Eye (tissue), 1 donor: ENCODE results near the gene DNAJB13.
"Not testable (repeated sequence)": the region's sequence is repeated elsewhere in the genome, so short reads cannot be mapped to it uniquely, and the experiment has no call there.

Experiments used
- DNase-seq: peaks from one replicate; pipeline ENCODE4 v3.0.0-alpha.2; 2015

The DNAJB13 gene

GRCh38 chr11:73978576-73979086 is 27.8 kb downstream of the DNAJB13 start:
- DNase-seq, result no peak

DNA sequence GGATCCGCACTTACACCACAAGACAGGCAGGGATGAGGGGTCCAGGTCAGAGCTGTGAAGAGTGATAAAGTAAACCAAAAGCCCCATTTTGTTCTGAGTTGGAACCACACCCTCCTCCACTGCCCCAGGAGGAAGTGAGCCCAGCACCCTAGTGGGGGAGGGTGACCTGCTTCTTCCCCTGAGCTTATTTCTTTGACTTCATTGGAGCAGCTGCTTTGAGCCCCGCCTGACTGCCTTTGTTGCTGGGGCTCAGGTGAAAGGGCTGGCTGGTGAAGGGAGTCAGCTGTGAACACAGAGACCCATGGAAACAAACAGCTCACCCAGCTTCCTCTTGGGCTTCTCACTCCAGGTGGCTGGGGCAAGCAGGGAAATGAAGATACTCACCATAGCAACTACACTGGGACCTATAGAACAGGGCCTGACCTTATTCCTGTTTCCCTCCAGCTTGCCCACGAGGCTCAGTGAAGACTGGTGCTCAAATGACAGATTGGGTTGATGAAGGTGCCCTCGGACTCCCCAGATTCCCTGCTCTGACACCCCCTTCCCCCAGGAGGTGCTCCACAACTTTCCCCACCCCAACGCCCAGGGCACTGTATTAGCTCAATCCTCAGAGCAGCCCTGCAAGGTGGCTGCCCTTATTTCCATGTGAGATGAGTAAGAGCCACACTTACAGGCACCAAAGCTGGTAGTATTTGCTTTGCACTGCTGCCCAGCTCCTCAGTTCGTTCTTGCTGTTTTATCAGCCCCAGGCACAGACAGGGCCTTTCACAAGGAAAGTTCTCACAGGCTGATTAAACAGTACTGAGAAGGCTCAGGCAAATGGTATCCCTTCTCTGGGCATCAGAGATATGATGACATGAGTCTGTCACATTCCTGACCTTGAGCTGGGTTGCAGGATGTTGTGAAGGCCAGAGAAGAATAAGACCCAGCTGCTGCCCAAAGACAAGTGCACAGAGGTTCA is 29.5 kb downstream of the DNAJB13 start:
- no peak for DNase-seq

- DNase-seq, result no peak
These were observed 30.4 kb downstream of the DNAJB13 start for GRCh38 chr11:73981051-73981805.

- peak; percentile 91 for DNase-seq
These were observed 31.8 kb downstream of the DNAJB13 start, which contains the start of gene UCP2 for GRCh38 chr11:73982595-73982989. Gene UCP2 (minus strand): TSS chr11:73982843. CDS start chr11:73978378, 4,465 bp downstream.

DNA sequence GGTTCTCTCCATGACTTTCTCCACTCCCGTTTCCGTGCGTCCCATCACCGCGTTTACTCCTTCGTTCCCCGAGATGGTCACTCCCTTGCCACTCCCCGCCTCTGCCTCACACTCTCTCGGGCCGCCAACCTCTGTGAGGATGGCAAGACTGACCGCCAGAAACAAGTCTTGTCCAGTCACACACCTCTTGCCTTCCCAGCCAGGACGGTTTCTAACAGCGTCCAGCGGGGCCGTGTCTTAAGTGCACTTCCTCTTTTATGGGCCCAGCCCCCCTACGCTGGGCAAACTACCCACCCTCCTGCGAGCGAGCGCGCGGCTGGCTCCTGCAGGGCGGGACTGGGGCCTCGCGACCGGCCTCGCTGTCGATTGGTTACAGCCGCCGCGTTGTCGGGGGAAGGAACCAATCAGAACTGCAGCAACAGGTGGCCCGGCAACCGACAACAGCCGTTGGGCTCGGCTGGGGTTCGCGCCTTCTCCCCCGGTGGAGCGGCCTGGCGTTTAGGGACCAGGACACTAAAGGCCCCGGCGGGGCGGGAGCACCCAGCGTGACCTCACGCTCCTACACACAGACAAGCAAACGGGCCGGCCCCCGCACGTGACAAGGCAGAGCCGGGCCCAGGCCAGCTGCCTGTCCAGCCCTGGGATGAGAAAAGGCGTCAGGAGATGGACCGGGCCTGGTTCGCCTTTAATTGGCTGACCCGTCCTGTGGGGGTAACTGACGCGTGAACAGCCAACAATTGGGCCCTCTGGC is 32.3 kb downstream of the DNAJB13 start:
- peak; percentile 96 for DNase-seq

DNA sequence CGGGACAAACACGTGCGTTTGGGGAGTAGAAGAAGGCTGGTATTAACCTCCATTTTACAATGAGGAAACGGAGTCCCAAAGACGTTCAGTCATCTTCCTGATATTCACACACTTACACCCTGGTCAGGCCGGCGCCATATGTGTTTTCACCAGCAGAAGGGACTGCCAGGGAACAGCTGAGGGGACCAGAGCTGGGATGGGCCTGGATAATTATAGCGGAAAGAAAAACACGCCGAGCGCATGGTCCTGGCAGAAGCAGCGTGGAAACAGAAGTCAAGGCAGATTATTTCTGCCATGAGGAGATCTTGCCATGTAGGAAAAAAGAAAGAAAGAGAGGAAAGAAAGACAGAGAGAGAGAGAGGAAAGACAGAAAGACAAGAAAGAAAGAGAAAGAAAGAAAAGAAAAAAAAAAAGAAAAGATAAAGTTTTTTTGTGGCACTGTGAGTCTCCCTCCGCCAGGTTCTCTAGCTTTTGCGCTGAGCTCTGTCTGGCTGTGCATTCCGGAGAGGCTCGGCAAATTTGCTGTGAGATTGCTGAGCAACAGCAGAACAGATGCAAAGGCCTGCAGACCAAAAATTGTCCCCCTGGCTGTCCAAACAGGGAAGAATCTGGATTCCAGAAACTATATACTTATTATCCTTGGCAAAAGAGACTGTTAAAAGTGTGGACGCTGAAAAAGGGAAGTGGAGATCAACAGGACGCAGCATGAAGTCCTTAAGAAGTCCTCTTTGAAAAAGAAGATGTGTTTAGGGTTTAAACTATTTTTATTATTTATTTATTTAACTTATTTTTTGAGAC is 33.1 kb downstream of the DNAJB13 start:
- peak; percentile 41 for DNase-seq

DNA sequence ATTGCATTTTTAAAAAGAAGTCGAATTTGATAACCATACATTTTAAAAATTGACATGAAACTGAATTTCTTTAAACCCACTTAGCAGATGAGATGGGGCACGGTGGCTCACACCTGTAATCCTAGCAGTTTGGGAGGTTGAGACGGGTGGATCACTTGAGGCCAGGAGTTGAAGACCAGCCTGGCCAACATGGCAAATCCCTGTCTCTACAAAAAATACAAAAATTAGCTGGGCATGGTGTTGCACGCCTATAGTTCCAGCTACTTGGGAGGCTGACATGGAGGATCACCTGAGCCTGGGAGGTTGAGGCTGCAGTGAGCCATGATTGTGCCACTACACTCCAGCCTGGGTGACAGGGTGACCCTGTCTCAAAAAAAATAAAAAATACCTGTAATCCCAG is 34.8 kb downstream of the DNAJB13 start:
- not testable (repeated sequence) for DNase-seq

DNA sequence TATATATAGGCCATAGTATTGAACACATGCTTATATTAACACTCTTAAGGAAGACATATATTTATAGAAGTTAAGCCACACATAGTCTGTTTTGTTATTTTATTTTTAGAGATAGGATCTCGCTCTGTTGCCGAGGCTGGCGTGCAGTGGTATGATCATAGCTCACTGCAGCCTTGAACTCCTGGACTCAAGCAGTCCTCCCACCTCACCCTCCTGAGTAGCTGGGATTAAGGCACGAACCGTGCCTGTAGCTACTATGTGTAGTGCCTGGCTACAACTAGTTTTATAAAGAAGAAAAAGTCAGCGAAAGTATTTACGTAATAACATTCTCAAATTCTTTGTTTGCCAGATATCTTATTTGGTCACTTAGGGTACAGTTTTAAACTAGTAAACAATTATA is 37.4 kb downstream of the DNAJB13 start:
- DNase-seq, result no peak

DNA sequence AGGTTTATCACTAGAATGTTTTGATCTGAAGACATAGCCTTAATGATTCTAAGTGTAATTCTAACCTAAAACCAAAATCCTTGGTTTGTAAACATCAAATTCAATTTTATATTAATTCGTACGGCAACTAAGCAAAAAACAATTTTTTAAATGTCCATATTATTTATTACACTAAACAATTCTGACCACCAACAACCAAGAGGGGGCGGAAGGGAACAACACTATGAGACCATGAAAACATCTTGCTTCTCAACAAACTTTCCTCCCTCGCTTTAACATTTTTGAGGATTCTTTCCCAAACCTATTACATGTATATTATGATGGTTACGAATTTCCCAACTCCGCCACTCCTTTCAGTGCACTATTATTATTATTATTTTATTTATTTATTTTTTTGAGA is 38.3 kb downstream of the DNAJB13 start:
- no peak for DNase-seq

DNA sequence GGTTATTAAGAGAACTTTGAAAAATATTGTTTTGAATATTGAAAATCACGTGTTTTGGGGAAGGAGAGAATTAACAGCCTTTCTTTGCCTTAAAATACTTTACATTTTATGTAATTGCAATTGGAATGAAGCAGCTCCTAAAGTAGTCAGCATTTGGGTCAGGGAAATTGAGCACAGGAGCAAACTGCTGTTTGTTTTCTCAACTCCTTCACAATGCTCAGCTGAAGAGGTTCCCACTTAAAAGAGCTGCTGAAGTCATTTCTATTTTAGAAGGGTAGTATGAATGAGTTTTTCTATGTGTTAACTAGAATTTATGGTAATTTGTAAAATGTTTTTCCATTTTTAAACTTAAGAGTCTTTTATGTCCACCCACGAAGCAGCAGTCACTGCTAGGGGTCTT is 39.9 kb downstream of the DNAJB13 start:
- DNase-seq, result no peak

GRCh38 chr11:73991471-73992006 is 40.7 kb downstream of the DNAJB13 start:
- DNase-seq, result no peak

DNA sequence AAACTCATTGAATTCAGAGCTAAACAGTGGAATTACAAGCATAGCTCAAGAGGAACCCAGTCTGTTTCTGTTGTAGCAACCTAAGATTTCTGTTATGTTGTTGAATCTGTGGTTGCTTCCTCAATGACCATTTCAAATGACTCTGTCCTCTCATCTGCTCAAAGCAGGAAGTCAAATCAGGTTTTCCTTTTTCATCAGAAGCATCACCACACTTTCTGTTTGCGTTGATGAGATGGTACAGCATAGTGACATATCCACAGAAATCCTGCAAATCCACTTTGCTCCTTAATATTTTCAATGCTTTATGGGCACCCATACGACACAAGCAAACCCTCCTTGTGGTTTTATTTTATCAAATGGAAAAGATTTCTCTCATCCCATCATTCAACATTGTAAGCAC is 44.4 kb downstream of the DNAJB13 start:
- DNase-seq, result no peak

DNA sequence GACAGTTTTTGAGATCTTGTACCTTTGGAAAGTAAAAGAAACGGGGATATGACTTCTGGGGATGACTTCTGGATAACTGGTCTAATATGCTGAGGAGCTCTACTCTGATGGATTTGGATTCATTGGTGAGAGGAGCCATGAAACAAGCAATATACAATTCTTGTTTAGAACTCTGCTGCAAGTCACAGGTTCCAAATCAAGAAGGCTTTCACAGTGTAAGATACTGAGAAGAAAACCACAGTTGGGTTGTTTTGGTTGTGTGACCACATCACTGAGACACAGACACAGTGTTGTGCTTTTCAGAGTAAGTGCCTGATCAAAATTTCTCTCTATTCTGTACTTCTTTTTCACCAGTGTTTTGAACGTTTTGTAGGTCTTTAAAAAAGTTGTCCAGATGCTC is 44.9 kb downstream of the DNAJB13 start:
- no peak for DNase-seq

DNA sequence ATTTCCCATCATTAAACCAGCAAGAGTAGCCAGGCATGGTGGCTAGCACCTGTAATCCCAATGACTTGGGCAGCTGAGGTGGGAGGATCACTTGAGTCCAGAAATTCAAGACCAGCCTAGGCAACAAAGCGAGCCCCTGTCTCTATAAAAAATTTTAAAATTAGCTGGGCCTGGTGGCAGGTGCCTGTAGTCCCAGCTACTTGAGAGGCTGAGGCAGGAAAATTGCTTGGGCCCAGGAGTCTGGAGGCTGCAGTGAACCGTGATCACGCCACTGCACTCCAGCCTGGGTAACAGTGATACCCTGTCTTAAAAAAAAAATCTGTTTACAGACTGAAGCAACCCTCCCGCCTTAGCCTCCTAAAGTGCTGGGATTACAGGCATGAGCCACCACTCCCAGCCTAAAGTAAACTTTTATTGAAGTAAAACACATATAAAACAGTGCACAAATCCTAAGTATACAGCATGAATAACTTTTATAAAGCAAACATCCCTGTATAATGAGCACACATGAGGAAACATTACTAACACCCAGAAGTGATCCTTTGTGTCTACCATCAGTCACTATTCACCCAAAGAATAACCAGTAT is 45.4 kb downstream of the DNAJB13 start:
- no peak for DNase-seq

GRCh38 chr11:73997120-73997770 is 46.4 kb downstream of the DNAJB13 start:
- DNase-seq, result no peak

DNA sequence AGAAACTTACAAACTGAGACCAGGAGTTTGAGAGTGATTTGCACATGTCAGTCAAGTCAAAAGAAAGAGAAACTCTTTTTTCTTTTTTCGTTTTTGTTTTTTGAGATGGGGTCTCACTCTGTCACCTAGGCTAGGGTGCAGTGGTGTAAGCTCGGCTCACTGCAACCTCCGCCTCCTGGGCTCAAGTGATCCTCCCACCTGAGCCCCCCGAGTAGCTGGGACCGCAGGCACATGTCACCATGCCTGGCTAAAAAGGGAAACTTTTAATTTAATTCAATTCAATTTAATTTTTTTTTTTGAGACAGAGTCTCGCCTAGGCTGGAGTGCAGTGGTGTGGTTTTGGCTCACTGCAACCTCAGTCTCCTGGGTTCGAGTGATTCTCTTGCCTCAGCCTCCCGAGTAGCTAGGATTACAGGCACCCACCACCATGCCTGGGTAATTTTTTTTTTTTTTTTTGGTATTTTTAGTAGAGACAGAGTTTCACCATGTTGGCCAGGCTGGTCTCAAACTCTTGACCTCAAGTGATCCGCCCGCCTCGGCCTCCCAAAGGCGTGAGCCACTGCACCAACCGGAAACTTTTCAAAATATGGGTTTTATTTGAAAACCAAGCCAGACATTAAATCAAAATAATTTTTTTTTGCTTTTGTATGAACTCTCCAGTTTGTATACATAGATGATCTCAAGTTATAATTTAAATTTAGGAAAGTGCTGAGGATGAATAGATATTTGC is 48.2 kb downstream of the DNAJB13 start:
- no peak for DNase-seq

DNA sequence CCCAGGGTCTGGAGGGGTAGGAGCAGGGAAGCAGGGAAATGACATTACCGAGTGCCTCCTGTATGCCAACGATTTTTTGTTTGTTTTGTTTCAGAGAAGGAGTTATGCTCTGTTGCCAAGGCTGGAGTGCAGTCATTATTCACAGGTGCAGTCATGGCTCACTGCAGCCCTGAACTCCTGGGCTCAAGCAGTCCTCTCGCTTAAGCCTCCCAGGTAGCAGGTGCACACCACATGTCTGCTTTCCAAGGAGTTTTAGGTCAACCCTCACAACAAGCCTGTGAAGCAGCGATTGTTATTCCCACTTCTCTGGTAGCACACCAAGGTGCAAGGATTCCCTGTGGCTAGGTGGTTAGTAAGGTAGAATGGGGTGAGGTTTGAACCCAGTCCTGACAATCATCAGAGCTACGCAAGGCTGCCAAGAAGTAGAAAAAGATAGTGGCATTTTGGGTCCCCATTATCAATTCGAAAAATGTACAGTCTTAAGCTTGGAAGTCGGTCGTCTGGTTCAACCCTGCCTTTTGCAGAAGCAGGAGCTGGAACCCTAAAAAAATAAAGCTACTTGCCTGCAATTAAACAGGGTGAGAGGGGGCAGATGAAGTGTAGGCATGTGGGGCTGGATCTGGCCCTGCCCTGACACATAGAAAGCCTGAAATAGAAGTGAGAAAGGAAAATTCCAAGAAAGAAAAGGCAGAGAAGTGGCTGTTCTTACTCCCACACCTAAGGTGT is 48.9 kb downstream of the DNAJB13 start:
- DNase-seq, result no peak

DNA sequence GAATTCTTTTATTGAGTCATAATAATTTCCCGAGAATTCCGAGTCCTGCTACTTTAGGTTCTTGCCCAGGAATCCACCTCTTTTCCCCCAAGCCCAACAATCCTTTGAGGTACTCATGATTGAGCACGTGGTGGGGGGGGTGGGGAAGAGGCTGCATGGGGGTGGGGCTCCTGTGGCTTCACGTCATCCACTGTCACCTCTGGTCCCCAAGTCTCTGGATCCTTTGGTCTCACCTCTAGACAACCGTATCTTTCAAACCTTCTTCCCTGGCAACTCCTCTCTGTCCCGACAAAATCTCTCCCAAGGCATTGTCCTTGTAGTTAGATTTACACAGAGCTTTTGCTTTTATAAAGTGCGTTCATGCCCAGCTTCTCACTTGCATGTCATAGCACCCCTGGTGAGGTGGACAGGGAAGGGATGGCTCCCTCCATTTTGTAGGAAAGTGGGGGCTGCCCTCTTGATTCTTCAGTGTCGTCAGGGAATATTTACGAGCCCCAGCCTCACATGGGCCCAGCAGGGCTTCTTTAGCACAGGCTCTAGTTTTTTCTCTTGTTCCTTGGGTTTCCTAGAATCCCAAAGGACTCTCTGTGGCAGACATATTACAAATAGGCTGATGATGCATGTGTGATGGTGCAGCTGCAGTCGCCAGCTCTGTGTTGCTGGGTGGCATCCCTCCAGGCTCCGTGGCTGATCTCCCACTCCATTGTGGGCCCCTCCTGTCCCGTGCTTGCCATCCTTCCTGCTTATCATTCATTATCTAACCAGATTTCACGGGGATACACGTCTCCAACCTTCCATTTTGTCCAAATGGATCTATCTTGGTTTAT is 49.7 kb downstream of the DNAJB13 start:
- DNase-seq, result no peak
